Measurements from ENCODE around the gene CDYL.
A peak's percentile ranks its signal among the peaks of the same experiment; 100 is the strongest.

DNA sequence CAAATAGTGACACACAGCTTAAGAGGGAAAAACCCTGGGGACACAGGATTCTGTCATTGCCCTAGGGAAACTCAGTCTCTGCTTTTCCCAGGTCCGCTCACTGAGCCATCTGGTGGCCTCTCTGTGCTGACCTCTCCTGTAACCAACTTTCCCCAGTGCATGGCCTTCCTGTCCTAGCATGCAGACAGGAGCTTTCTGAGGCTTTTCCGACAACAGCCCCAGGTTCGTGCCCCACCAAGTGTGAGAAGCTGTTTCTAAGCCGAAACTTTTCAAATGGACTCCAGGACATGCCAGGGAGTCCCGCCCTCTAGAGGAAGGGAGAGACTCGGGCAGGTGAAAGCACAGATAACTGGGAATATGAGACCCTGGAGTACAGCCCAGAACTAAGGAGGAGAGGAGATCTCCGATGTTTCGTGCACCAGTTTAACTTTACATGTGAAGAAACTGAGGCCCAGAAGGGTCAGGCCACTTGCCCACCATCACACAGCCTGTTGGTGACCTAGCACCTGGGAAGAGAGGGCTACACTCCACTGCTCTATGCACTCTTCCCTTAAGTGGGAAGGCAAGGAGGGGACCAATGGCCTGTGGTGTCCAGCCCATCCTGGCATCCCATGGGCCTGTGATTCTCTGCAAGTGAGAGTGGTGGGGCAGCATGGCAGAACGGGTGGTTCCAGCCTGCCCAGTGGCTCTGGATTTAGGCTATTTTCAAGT, 181.5 kb downstream of the CDYL start:
- TF ChIP-seq, protein P1, sequence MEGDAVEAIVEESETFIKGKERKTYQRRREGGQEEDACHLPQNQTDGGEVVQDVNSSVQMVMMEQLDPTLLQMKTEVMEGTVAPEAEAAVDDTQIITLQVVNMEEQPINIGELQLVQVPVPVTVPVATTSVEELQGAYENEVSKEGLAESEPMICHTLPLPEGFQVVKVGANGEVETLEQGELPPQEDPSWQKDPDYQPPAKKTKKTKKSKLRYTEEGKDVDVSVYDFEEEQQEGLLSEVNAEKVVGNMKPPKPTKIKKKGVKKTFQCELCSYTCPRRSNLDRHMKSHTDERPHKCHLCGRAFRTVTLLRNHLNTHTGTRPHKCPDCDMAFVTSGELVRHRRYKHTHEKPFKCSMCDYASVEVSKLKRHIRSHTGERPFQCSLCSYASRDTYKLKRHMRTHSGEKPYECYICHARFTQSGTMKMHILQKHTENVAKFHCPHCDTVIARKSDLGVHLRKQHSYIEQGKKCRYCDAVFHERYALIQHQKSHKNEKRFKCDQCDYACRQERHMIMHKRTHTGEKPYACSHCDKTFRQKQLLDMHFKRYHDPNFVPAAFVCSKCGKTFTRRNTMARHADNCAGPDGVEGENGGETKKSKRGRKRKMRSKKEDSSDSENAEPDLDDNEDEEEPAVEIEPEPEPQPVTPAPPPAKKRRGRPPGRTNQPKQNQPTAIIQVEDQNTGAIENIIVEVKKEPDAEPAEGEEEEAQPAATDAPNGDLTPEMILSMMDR (IDR thresholded peaks at IDR 0.05 in 4 of 5, conservative IDR thresholded peaks at IDR 0.05 in 1 of 5) = peak in 3 of 5 experiments; percentile 4 to 45 (median 28)
- no peak for TF ChIP-seq POLR2A (IDR thresholded peaks at IDR 0.05)

All from gastrocnemius medialis (tissue), 4 donors.